Astrocyte (in vitro differentiated cells and primary cell): Measurements from ENCODE around the gene PMP22.

Experiments
- CTCF ChIP-seq: IDR thresholded peaks from 2 replicates; pipeline ENCODE4 v1.5.1; 2011; ENCODE audit warnings: low read depth, mild to moderate bottlenecking, inconsistent platforms, low read length, moderate library complexity; ENCODE audit not compliant: insufficient read depth
- EZH2 ChIP-seq: IDR thresholded peaks from 2 replicates; pipeline ENCODE4 v1.6.1; 2012; ENCODE audit warnings: mild to moderate bottlenecking, low read length, inconsistent platforms; ENCODE audit not compliant: insufficient read depth

- no peak for TF ChIP-seq CTCF
- no peak for TF ChIP-seq EZH2
Measured at GRCh38 chr17:15181333-15181732, 83.8 kb downstream of the PMP22 start.
